GM19025 (cell line): ENCODE measurements around the gene CCDC83.
"Not testable (repeated sequence)": the region's sequence is repeated elsewhere in the genome, so short reads cannot be mapped to it uniquely, and the experiment has no call there.

Source experiments
- ATAC-seq: cut with Tn5 transposase; IDR thresholded peaks from one replicate; pipeline ENCODE4 v1.9.1; 2021; ENCODE audit warnings: mild to moderate bottlenecking, low read depth, moderate library complexity; ENCODE audit not compliant: unreplicated experiment

CCDC83 gene

GRCh38 chr11:85937835-85938234 lies 82.7 kb downstream of the CCDC83 start:
- ATAC-seq = no peak

- no peak for ATAC-seq
These were observed 84.2 kb downstream of the CCDC83 start for GRCh38 chr11:85939099-85940015.

GRCh38 chr11:85941380-85941973 lies 86.3 kb downstream of the CCDC83 start:
- ATAC-seq = no peak

GRCh38 chr11:85945296-85945695 lies 90.1 kb downstream of the CCDC83 start:
- ATAC-seq = no peak

- ATAC-seq = no peak
These were observed 90.6 kb downstream of the CCDC83 start for GRCh38 chr11:85945788-85946187.

- ATAC-seq = no peak
These were observed 91.0 kb downstream of the CCDC83 start for GRCh38 chr11:85946221-85946620.

GRCh38 chr11:85947431-85948272 lies 92.5 kb downstream of the CCDC83 start:
- peak; percentile 61 for ATAC-seq

GRCh38 chr11:85948884-85949283 lies 93.7 kb downstream of the CCDC83 start:
- no peak for ATAC-seq

- ATAC-seq = no peak
These were observed 94.6 kb downstream of the CCDC83 start for GRCh38 chr11:85949798-85950197.

- no peak for ATAC-seq
These were observed 95.3 kb downstream of the CCDC83 start for GRCh38 chr11:85950317-85951048.

GRCh38 chr11:85951049-85951405 lies 95.8 kb downstream of the CCDC83 start:
- no peak for ATAC-seq

- no peak for ATAC-seq
These were observed 96.4 kb downstream of the CCDC83 start for GRCh38 chr11:85951428-85952107.

- not testable (repeated sequence) for ATAC-seq
These were observed 96.9 kb downstream of the CCDC83 start for GRCh38 chr11:85952108-85952485.

GRCh38 chr11:85953491-85954143 lies 98.4 kb downstream of the CCDC83 start:
- no peak for ATAC-seq

- no peak for ATAC-seq
These were observed 100.3 kb downstream of the CCDC83 start for GRCh38 chr11:85955531-85955930.

GRCh38 chr11:85960678-85961077 lies 105.5 kb downstream of the CCDC83 start:
- ATAC-seq = no peak

- ATAC-seq = no peak
These were observed 105.9 kb downstream of the CCDC83 start for GRCh38 chr11:85961130-85961529.

- ATAC-seq = no peak
These were observed 106.8 kb downstream of the CCDC83 start for GRCh38 chr11:85961930-85962363.

GRCh38 chr11:85965202-85965601 lies 110.0 kb downstream of the CCDC83 start:
- no peak for ATAC-seq
